ENCODE results near the gene IL22RA2.

The IL22RA2 gene

DNA sequence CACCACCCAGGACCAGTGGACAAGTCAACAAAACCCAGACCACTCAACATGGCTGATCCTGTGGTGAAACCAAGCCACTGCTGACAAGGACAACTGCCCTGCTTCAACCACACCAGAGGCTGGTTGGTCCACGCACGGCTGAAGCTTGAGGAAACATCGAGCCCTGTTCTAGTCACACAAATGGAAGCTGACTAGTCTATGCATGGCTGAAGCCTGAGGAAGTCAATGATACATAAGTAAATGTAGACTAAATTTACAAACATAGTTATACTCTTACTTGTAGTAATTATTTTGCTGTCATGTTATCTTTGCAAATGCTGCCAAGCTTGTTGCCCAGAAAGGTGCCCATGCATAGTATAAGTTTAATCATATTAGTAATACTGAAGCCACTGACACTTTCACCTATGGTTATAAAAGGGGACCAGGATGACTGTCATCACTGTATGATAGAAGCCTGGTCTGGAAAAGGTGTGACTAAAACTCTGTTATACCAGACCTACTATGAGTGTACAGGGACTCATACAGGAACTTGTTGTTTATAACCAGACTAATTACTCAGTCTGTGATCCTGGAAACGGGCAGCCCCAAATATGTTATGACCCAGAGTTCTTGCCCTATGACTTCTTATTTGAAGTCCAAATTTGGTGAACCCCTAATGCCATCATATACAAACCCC is 5.6 kb downstream of the IL22RA2 start:
- DNase-seq (ENCODE audit: low read depth in 2 of 2) = no peak

- DNase-seq (ENCODE audit: low read depth in 2 of 2) = no peak
Measured at GRCh38 chr6:137166247-137167098, 7.0 kb downstream of the IL22RA2 start.

- DNase-seq (ENCODE audit: low read depth in 2 of 2) = no peak
Measured at GRCh38 chr6:137165375-137166246, 7.8 kb downstream of the IL22RA2 start.

DNA sequence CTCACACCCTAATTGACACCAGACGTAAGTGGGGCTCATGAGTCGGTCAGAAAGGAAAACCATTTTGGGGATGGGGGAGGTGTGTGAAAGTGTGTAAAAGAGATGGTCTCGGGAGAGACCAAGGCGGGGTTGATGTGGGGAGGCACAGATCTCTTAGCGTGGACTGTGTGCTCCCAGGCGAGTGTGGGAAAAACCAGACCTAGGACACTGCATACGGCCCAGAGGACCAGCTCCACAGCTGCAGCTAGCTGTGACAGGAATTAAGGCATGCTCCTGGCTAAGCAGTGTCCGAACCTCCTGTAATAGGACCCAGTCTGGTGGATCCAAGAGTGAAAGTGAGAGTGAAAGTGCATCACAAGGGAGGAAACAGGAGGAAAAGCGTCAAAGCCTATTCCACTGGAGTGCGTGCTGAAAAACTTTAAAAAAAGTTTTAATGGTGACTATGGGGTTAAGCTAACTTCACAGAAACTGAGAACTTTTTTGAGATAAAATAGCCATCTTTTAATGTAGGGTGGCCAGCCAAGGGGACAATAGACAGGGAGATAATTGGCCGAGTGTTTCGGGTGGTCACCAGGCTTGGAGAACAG is 9.6 kb downstream of the IL22RA2 start:
- DNase-seq (ENCODE audit: low read depth in 2 of 2) = no peak

DNA sequence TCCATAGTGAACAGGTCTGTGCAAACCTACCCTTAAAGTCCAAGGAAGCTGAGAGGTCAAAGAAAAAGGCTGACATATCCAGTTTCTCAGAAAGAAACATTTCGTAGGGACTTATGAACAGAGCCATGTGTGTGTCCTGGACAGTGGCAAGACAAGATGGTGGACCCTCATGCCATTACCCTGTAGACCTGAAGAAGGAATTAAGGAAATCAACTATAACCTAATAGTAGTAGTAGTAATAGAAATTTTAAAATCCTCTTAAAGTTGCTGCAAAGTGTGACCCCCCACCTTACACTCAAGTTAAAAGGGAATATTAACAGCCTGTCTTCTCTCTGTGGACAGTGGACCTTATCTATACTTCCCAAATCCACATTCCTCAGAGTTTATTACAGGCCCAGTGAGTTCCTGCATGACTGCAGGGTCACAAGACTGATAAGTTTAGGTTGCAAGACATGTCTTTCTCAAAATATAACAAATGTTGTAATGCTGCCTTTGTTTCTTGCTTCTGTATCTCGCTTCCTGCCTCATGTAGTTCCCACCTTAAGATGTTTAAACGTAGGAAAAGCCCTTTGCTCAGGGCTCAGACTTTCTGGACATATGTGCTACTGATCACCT is 10.6 kb downstream of the IL22RA2 start:
- no peak for DNase-seq (ENCODE audit: low read depth in 2 of 2)

DNA sequence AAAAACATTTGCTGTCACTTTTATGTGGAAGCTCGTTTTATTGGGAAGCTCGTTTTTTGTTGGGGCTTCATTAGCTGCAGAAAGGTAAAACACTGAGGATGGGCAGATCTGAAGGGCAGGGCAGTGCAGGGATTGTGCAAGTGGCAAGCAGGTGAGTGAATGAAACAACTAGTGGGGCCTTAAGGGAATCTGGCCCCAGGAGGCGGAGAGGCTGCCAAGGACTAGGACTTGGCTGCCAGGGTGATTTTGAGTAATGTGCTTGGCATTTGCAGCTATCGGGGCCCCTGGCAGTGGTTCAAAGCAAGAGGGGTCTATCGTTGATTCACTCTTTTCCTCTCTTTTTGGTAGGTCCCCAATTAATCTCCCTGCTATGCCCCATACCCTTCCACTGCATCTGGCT is 11.5 kb downstream of the IL22RA2 start:
- DNase-seq (ENCODE audit: low read depth in 2 of 2) = no peak

- DNase-seq (ENCODE audit: low read depth in 2 of 2) = no peak
Measured at GRCh38 chr6:137160763-137161162, 12.7 kb downstream of the IL22RA2 start.

- DNase-seq (ENCODE audit: low read depth in 2 of 2) = no peak
Measured at GRCh38 chr6:137159912-137160311, 13.5 kb downstream of the IL22RA2 start.

GRCh38 chr6:137157601-137158000 is 15.8 kb downstream of the IL22RA2 start:
- DNase-seq (ENCODE audit: low read depth in 2 of 2) = no peak

GRCh38 chr6:137156650-137157049 is 16.8 kb downstream of the IL22RA2 start:
- no peak for DNase-seq (ENCODE audit: low read depth in 2 of 2)

DNA sequence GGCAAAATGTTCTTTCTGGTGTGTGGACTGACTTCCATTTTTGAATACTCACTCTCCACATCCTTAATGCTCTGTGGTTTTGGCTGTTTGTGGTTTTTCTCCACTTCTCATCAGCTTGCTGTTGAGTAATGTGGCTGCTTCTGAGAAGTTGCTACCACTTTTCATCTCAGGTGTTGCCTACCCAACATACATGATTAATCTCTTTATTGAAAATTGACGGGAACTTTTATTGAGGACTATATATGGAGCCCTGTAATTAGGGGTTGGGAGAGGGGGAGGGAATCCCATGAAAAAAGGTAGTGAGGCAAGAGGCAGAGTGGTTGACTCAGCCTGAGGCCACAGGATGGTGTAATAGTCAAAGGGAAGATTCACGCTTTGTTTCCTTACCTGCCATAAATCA is 17.6 kb downstream of the IL22RA2 start:
- no peak for DNase-seq (ENCODE audit: low read depth in 2 of 2)

DNA sequence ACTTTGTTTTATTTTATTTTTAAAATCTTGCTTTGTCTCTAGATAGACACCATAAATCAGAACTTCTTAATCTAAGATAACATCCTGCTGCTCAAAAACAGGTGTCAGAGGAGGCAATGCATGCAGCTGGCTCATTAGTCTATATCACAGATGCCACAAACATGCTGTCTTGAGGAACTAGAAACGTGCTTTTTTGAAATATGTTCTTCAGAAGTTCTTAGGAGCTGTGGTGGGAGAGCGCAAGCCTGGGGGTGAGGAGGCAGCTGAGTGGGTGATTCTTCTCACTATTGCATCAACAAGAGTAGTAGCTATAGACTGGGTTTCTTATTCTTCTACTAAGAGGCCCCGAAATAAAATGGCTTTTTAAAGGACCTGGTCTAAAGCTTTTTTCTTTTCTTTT is 23.4 kb downstream of the IL22RA2 start:
- no peak for DNase-seq (ENCODE audit: low read depth in 2 of 2)

DNA sequence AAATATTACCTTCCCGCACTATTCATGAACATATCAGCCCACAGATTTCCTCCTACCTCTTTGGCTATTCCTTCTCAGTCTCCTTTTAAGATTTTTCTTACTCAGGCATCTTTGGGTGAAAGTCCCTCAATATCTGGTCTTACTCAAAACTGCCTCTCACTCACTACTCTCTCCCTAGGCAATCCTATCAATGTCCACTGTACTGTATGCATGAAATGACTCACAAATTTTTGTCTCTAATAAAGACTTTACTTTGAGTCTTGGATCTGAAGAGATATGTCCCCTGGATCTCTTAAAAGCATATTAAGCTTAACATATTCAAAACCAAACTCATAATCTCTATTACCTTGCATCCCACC is 24.4 kb downstream of the IL22RA2 start:
- DNase-seq (ENCODE audit: low read depth in 2 of 2) = no peak

DNA sequence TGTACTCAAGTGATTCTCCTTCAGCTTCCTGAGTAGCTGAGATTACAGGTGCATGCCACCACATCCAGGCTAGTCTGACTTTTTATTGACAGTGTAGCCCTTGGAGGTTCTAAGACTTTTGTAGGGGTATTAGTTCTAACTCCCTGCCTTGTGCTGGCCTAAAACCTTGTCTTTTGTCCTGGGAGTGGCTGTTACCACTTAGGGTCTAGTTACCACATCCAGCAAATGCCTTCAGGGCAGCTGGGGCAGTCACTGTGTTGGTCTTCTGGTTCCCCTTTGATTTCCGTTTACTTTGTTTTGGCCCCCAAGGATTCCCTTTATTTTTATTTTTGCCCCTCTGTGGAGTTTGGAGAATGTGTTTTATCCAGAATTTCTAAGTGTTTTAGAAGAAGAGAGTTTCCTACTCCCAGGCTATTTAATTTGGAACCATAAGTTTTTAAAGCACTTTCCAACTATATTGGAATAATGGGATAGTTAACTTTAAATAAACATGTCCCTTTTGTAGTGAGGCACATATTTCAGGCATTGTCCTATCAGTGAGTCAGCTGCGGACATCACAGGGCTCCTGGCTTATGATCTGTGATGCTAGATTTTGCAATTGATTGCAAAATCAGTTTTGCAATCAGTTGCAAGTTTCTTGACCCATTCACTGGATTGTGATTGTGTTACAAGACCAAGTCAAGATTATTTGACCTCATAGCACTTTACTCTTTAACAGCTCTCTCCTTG is 25.0 kb downstream of the IL22RA2 start:
- DNase-seq (ENCODE audit: low read depth in 2 of 2) = no peak

GRCh38 chr6:137147195-137147594 is 26.2 kb downstream of the IL22RA2 start:
- DNase-seq (ENCODE audit: low read depth in 2 of 2) = no peak

DNA sequence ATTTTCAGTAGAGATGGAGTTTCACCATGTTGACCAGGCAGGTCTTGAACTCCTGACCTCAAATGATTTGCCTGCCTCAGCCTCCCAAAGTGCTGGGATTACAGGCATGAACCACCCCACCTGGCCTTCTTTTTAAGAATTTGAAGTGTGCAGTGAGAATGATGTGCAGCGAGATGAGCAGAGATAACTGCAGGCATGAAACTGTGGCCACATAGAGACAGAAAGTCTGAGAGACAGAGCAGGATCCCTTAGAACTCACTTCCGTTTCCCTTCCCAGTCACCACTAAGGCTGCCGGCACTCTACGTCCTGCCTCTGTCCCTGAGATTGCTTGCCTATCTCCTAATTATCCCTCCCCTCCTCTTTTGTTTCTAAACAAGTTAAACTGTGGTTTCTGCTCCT is 27.2 kb downstream of the IL22RA2 start:
- DNase-seq (ENCODE audit: low read depth in 2 of 2) = no peak

GRCh38 chr6:137145421-137145820 is 28.0 kb downstream of the IL22RA2 start:
- DNase-seq (ENCODE audit: low read depth in 2 of 2) = no peak

GRCh38 chr6:137136065-137136464 is 37.4 kb downstream of the IL22RA2 start:
- DNase-seq (ENCODE audit: low read depth in 2 of 2) = no peak

GRCh38 chr6:137134483-137134882 is 39.0 kb downstream of the IL22RA2 start:
- DNase-seq (ENCODE audit: low read depth in 2 of 2) = no peak

GRCh38 chr6:137133122-137133521 is 40.3 kb downstream of the IL22RA2 start:
- no peak for DNase-seq (ENCODE audit: low read depth in 2 of 2)

Data from stimulated activated CD4-positive, alpha-beta T cell treated with anti-CD3 and anti-CD28 coated beads, Interleukin-4, amount 100 ng/mL, for 48 hours (primary cell).